Stimulated activated CD8-positive, alpha-beta memory T cell treated with anti-CD3 and anti-CD28 coated beads, Interleukin-15, amount 100 ng/mL, for 48 hours (primary cell): ENCODE results near the gene PSMB1.
A peak's percentile ranks its signal among the peaks of the same experiment; 100 is the strongest.

Experiments
- DNase-seq, 2 donors: peaks; one replicate each; pipeline ENCODE4 v3.0.0-alpha.2; 2020; ENCODE audit warnings: low read depth in 2 of 2

Gene PSMB1

GRCh38 chr6:170552765-170553533, at the start of gene PSMB1:
Gene PSMB1, minus strand, starts transcription at chr6:170553307. Its CDS starts 65 bp downstream, at chr6:170553242.
- DNase-seq, result peak; percentile 75 to 83

- no peak for DNase-seq
Observed at GRCh38 chr6:170597278-170597677, 44.2 kb upstream of the PSMB1 start.

GRCh38 chr6:170596426-170596825, 43.3 kb upstream of the PSMB1 start:
- no peak for DNase-seq

GRCh38 chr6:170590725-170591124, 37.6 kb upstream of the PSMB1 start:
- no peak for DNase-seq

- no peak for DNase-seq
Observed at GRCh38 chr6:170584954-170585498, 31.9 kb upstream of the PSMB1 start.

GRCh38 chr6:170584181-170584953, 31.3 kb upstream of the PSMB1 start, which contains the start of gene PDCD2:
Gene PDCD2, minus strand, starts transcription at chr6:170584637. Its CDS starts 56 bp downstream, at chr6:170584581.
- peak; percentile 91 to 92 for DNase-seq

- DNase-seq, result no peak
Observed at GRCh38 chr6:170583756-170584180, 30.7 kb upstream of the PSMB1 start.

GRCh38 chr6:170578909-170579308, 25.8 kb upstream of the PSMB1 start:
- DNase-seq, result no peak

- DNase-seq, result no peak
Observed at GRCh38 chr6:170575250-170575649, 22.1 kb upstream of the PSMB1 start.

- DNase-seq, result no peak
Observed at GRCh38 chr6:170572704-170573466, 19.8 kb upstream of the PSMB1 start.

GRCh38 chr6:170564936-170565530, 11.9 kb upstream of the PSMB1 start:
- DNase-seq, result no peak

GRCh38 chr6:170561555-170561954, 8.4 kb upstream of the PSMB1 start:
- no peak for DNase-seq

- DNase-seq, result no peak
Observed at GRCh38 chr6:170555305-170555704, 2.2 kb upstream of the PSMB1 start.

- DNase-seq, result no peak
Observed at GRCh38 chr6:170554796-170555137, 1.7 kb upstream of the PSMB1 start.

- DNase-seq, result peak; percentile 94
Observed at GRCh38 chr6:170554013-170554795, 1.1 kb upstream of the PSMB1 start, which contains the start of gene TBP. Gene TBP, plus strand, starts transcription at chr6:170554369. Its CDS starts 2,661 bp downstream, at chr6:170557030.

GRCh38 chr6:170553534-170554012, 466 bp upstream of the PSMB1 start:
- DNase-seq, result no peak

- DNase-seq, result no peak
Observed at GRCh38 chr6:170545405-170545804, 7.7 kb downstream of the PSMB1 start.

GRCh38 chr6:170542031-170542719, 10.9 kb downstream of the PSMB1 start:
- DNase-seq, result no peak

- DNase-seq, result no peak
Observed at GRCh38 chr6:170537329-170537728, 15.8 kb downstream of the PSMB1 start.

GRCh38 chr6:170536671-170537070, 16.4 kb downstream of the PSMB1 start:
- no peak for DNase-seq
